Measurements from ENCODE around the gene STARD3. TPM values are rescaled to one million over a fixed set of nuclear protein-coding genes. Genes with fewer than 3 reads are reported as not detected.

Gene STARD3
- total RNA-seq, 2 experiments from 2014 or later = 59.1 to 62.4 TPM

DNA sequence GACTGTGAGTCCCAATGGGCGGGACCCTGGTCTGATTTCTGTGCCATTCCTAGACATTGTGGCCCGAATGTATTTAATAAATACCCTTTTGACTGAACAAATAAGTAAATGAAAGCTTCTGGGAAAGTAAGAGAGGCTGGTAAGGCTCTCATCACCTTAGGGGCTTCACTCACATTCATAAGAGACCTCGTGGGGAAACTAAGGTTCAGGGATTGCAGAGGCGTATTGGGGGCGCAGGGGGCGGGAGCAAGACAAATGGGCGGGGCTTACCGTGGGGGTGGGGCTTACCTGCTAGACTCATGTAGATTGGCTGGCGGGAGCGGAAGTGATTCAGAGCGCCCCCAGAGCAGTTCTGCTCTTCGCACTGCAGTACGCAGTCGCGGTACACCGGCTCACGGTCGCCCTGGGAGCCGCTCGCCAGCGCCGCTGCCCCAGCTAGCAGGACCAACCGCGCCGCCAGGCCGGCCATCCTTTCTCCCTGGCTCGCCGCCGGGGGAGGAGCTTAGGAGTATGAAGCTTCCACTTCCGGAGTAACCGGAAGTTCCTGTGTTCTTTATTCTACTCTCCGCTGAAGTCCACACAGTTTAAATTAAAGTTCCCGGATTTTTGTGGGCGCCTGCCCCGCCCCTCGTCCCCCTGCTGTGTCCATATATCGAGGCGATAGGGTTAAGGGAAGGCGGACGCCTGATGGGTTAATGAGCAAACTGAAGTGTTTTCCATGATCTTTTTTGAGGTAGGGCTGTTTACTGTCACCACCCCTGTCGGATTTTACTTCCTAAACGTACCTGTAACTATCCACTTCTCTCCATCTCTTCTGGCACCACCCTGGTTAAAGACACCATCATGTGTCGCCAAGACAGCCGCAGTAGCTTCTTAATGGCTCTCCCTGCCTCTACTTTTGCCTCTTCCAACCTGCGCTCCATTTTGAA is 50.9 kb downstream of the STARD3 start, which contains the start of gene PGAP3:
Gene PGAP3 (minus strand): TSS at position 512 of the 929 bp plus-strand sequence. CDS start 43 bp downstream, at position 469.
- POLR2A ChIA-PET = interaction anchor here (0.6 to 1.4 kb wide), 4 partner anchors 16 to 64 kb away, joined by 3 to 5 read pairs (median 4); no protein-coding TSS in a partner anchor
- CTCF ChIA-PET = interaction anchor here (0.9 to 1.4 kb wide), 8 partner anchors 8 to 89 kb away, joined by 3 to 6 read pairs (median 4); no protein-coding TSS in a partner anchor

DNA sequence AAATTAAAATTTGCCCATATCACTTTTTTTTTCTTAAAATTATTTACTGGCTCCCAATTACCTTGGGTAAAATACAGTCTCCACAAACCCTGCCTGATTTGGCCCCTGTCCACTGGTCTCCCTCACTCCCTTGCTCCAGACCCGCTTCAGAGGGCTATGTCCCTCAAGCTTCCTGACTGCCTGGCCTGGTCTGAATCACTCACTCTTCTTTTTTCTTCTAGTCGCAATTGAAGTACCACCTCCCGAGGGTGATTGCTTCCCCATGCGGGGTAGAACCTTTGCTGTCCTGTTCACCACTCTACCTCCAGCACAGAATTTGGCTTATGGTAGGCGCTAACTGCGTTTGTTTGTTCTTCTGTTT is 51.5 kb downstream of the STARD3 start:
- POLR2A ChIA-PET = interaction anchor here (0.6 to 1.4 kb wide), 3 partner anchors 17 to 64 kb away, joined by 3 to 4 read pairs (median 4); no protein-coding TSS in a partner anchor
- CTCF ChIA-PET = interaction anchor here (0.9 to 1.4 kb wide), 7 partner anchors 9 to 90 kb away, joined by 3 to 4 read pairs (median 4); partner anchors contain the start of gene MIEN1

DNA sequence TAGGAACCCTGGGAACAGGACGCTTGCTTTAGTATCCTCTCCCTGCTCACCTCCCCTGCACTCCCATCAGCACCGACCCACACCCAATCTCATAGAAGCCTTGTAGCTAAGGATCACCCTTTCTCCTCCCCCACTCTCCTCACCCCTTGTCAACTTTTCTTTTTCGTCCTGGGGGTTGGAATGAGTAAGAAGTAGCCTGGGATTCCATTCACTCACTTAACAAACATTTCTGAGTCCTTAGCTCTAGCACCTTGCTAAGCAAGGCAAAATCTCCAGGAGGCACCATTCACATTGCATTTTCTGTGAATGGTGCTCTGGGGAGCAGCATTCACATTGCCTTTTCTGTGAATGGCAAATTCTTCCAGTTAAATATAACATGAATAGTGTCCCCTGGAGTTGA is 52.0 kb downstream of the STARD3 start:
- ChIA-PET CTCF (interaction anchor here (1.0 to 1.4 kb wide), 3 partner anchors 20 to 67 kb away, joined by 4 read pairs; partner anchors contain the start of gene MIEN1), POLR2A (no interaction called here)

DNA sequence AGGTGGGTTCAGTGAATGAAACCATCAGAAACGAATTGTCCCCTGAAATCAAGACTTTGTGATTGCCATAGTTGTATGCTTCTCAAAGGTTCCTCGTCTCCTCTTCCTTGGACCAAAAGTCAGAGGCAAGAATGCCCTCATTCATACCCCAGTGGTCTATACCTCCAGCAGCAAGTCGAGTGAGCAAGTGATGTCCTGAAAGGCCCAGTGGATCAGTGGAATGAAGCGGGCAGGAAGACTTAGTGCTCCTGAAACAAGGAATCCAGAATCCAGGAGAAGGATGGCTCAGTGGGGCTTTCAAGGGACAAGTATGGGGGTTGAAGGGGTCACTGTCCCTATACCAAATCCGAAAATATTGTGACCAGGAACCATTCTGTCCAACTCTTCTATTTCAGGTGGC is 57.6 kb downstream of the STARD3 start:
- ChIA-PET CTCF (interaction anchor here (0.8 to 2.1 kb wide), 3 partner anchors 63 to 209 kb away, joined by 3 to 6 read pairs (median 3); no protein-coding TSS in a partner anchor), POLR2A (no interaction called here)

DNA sequence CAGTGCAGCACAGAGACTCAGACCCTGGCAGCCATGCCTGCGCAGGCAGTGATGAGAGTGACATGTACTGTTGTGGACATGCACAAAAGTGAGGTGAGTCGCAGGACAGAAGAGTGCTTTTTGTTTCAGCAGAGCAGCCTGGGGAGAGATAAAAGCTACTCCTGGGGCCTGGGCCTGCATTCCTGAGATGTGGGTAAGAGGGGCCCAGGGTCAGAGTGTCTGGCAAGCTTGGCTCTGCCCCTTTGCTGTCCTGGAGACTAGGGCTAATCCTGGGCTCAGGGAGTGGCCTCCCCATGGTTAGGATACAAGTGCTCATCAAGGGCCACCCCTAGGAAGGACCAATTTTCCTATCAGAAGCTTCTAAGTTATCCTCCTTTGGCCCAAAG is 58.1 kb downstream of the STARD3 start:
- POLR2A ChIA-PET = no interaction called here
- CTCF ChIA-PET = interaction anchor here (0.8 to 2.1 kb wide), 3 partner anchors 64 to 208 kb away, joined by 3 to 6 read pairs (median 3); no protein-coding TSS in a partner anchor

DNA sequence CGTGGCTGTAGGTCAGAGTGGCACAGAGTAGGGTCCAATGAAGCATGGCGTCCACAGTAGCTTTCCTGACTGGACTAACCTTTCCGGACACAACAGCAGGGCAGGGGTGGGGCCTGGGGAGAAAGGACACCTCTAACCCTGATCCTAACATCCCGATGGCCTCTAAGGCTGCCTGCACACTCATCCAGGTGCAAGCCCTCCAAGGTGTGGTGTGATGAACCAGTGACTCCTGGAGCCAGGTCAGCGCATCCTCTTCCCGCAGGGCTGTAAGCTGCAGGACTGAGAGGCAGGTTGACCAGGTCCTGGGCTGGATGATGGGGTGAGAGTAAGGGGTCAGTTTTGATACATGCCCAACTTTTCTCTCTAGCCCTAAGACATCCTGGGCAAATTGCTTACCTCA is 59.8 kb downstream of the STARD3 start:
- ChIA-PET POLR2A (no interaction called here), CTCF (no interaction called here)

DNA sequence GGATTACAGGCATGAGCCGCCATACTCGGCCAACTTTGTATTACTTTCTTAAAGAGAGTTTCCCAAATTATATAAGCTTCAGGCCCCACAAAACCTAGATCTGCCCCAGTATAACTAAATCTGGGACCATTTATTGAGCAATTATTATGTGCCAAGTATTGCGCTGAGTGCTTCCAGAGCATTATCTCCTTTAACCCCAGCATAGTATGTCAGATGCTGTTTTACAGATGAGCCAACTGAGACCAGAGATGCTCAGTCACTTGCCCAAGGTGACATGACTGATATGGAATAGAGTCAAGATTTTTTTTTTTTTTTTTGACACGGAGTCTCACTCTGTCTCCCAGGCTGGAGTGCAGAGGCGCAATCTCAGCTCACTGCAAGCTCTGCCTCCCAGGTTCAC is 61.0 kb downstream of the STARD3 start:
- POLR2A ChIA-PET = no interaction called here
- CTCF ChIA-PET = interaction anchor here (0.7 kb wide), 1 partner anchor 260 kb away, joined by 4 read pairs; no protein-coding TSS in a partner anchor

DNA sequence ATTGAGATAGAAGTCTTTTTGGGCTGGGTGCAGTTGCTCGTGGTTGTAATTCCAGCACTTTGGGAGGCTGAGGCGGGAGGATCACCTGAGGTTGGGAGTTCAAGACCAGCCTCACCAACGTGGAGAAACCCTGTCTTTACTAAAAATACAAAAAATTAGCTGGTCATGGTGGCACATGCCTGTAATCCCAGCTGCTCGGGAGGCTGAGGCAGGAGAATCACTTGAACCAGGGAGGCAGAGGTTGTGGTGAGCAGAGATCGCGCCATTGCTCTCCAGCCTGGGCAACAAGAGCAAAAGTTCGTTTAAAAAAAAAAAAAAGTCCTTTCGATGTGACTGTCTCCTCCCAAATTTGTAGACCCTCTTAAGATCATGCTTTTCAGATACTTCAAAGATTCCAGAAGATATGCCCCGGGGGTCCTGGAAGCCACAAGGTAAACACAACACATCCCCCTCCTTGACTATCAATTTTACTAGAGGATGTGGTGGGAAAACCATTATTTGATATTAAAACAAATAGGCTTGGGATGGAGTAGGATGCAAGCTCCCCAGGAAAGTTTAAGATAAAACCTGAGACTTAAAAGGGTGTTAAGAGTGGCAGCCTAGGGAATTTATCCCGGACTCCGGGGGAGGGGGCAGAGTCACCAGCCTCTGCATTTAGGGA is 62.3 kb downstream of the STARD3 start:
- ChIA-PET POLR2A (interaction anchor here (0.5 kb wide), 1 partner anchor 300 kb away, joined by 3 read pairs; no protein-coding TSS in a partner anchor), CTCF (interaction anchor here (1.6 kb wide), 1 partner anchor 31 kb away, joined by 6 read pairs; the partner anchor contains the start of gene MIEN1)

- CTCF ChIA-PET = interaction anchor here (1.6 kb wide), 1 partner anchor 31 kb away, joined by 6 read pairs; the partner anchor contains the start of gene MIEN1
- POLR2A ChIA-PET = interaction anchor here (0.5 to 0.6 kb wide), 2 partner anchors 15 to 300 kb away, joined by 3 to 4 read pairs; no protein-coding TSS in a partner anchor
Measured at GRCh38 chr17:39699818-39700147, 62.8 kb downstream of the STARD3 start, which contains the start of gene ERBB2. Gene ERBB2, plus strand, starts transcription at chr17:39700064. Its CDS starts 175 bp downstream, at chr17:39700239.

GRCh38 chr17:39700148-39700987 is 63.4 kb downstream of the STARD3 start:
- CTCF ChIA-PET = interaction anchor here (1.6 kb wide), 1 partner anchor 30 kb away, joined by 6 read pairs; the partner anchor contains the start of gene MIEN1

GRCh38 chr17:39701012-39701783 is 64.3 kb downstream of the STARD3 start:
- ChIA-PET POLR2A (no interaction called here), CTCF (no interaction called here)

More at GRCh38 chr17:39700148-39700987, 63.4 kb downstream of the STARD3 start:
- POLR2A ChIA-PET = interaction anchor here (0.6 kb wide), 1 partner anchor 15 kb away, joined by 4 read pairs; no protein-coding TSS in a partner anchor

DNA sequence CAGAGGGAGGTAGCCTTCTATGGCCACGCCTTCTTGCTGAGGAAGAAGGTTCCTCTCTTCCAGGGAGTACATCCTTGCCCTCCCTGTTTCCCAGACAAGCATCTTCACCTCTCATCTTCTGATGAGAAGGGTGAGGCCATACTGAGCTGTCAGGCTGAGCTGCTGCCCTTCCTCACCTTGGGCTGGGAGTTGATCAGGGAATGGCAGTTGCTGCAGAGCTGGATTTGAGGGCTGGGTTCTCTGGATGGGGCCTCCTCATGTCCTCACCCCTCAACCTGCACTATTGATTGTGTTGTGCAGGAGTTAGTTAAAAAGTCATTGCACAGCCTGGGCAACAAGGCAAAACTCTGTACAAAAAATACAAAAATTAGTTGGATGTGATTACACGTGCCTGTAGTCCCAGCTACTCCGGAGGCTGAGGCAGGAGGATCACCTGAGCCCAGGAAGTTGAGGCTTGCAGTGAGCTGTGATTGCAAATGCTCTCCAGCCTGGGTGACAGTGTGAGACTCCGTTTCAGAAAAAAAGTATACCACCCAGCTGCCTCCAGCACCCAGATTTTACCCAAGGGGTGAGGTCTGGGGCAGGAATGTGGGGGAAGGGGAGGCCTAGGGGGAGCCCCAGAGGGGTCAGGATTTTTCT is 65.0 kb downstream of the STARD3 start:
- ChIA-PET CTCF (no interaction called here), POLR2A (no interaction called here)

DNA sequence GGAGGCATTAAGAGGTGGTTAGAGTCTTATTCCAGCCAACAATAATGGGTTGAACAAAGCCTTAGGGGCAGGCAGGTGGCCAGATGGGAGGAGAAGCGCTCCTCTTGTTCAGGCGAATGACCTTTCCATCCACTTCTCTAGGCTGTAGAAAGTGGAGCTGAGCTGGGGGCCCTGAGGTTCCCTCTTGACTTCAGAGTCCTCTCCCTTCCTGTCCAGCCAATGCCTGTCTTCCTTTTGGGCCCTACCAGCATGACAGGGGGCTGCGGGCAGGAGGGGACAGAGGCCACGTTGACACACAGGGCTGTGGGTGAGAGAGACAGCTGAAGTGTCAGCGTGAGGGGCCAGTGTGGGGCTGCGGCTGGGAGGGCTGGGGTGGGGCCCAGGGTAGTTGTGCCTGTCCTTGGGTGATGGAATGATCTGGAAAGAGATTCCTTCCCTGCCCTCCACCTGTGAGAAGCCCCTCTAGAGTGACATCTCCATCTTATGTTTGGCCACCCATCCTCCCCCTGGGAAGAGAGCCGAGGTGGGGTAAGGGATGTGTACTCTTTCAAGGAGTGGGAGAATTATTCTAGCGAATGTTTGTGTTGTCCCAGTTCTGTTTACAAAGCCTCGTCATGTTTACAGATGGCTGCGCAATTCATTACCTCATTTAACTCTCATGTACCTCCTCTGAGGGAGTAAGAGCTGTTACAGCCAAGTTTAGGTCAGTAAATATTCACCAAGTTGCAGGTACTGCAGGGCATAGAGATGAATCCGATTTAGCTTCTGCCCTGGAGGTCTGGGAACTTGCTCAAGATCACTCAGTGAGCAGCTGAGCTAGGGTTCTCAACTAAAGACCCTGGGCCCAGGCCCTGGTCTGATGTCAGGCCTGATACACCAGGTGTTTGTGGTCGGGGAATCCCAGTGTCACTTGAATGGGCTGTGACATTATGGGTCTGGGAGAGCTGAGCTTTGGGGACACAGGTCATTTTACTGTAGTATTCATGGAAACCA is 66.3 kb downstream of the STARD3 start:
- ChIA-PET CTCF (interaction anchor here (0.7 to 1.2 kb wide), 2 partner anchors 49 to 141 kb away, joined by 3 to 4 read pairs; no protein-coding TSS in a partner anchor), POLR2A (no interaction called here)

GRCh38 chr17:39703913-39704312 is 67.0 kb downstream of the STARD3 start:
- POLR2A ChIA-PET = no interaction called here
- CTCF ChIA-PET = no interaction called here

DNA sequence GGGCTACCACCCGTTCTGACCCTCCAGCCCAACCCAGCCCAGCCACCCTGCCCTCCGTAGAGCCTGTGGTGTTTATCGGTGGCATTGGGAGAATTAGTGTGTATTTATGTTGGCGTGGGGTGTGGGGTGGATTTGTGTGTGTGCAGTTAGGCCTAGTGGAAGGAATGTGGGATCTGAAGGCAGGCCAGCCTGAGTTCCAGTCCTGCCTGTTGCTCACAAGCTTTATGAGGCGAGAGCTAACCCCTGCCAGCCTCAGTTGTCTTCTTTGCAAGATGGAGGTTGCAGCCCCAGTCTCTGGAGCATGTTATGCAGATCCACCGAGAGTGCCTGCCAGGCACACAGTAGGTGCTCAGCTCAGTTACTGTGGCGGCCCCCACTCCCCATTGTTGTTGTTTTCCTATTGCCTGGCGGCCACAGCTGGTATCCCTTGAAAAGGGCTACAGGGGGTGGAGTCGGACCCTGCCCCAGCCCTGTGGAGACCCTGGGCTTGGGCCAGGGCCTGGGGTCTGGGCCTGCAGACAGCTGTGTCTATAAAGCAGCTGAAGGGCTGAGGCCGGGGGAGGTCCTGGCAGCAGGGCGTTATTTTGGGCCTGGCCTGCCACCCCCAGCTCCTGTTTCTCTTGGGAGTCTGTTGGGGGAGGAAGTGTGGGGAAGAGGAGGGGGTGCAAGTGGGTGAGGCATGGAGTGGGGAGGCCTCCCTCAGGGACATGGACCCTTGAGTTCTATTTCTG is 68.0 kb downstream of the STARD3 start:
- CTCF ChIA-PET = no interaction called here
- POLR2A ChIA-PET = no interaction called here

Data from activated CD8-positive, alpha-beta memory T cell treated with anti-CD3 and anti-CD28 coated beads for 36 hours (primary cell).